H1 (cell line): Measurements from ENCODE around the gene ZNF366. TPM values are rescaled to one million over a fixed set of nuclear protein-coding genes. Genes with fewer than 3 reads are reported as not detected.

ENCODE experiments used
- CTCF ChIA-PET: fragments of 300-600 bp; sonication (Branson Sonifier 250); formaldehyde crosslinking; loops from one replicate; lab custom pipeline; 2021; ENCODE audit not compliant: partially characterized antibody; lab: Charles Lee
- POLR2A ChIA-PET: fragments of 300-600 bp; sonication (Branson Sonifier 250); formaldehyde crosslinking; loops from one replicate; lab custom pipeline; 2021; ENCODE audit warnings: inconsistent platforms; ENCODE audit not compliant: partially characterized antibody; lab: Charles Lee
- DNase-seq, 2 experiments: peaks; one replicate each; pipeline versions ENCODE4 v3.0.0 to v3.0.0-alpha.2; 2010 to 2022; ENCODE audit warnings: low spot score in 2 of 2, low read depth in 1 of 2, mixed read lengths in 1 of 2
- FAIRE-seq: peaks from 2 replicates; lab custom pipeline; 2011; peaks lifted over from hg19 to GRCh38; lab: Jason Lieb, UNC
- H2AFZ ChIP-seq: 2 replicates; pipeline ENCODE4 v1.8.1; 2012; ENCODE audit warnings: low read length, inconsistent platforms
- H2AK5ac ChIP-seq: 2 replicates; pipeline ENCODE4 v1.6.1; 2013; ENCODE audit warnings: low read depth, low read length
- H2BK120ac ChIP-seq: replicated peaks from 2 replicates; pipeline ENCODE3; 2013; ENCODE audit warnings: low read depth, low read length, inconsistent platforms
- H2BK12ac ChIP-seq: 2 replicates; pipeline ENCODE4 v1.6.1; 2013; ENCODE audit warnings: low read depth, low read length
- H2BK15ac ChIP-seq: 2 replicates; pipeline ENCODE4 v1.6.1; 2013; ENCODE audit warnings: low read length
- H2BK20ac ChIP-seq: 2 replicates; pipeline ENCODE4 v1.6.1; 2013; ENCODE audit warnings: low read length
- H2BK5ac ChIP-seq: 2 replicates; pipeline ENCODE4 v1.6.1; 2013; ENCODE audit warnings: low read depth, low read length
- H3K14ac ChIP-seq: 2 replicates; pipeline ENCODE4 v1.6.1; 2013; ENCODE audit warnings: inconsistent platforms; ENCODE audit not compliant: insufficient read length
- H3K18ac ChIP-seq: 2 replicates; pipeline ENCODE4 v1.6.1; 2013; ENCODE audit warnings: low read length; ENCODE audit errors: extremely low read depth
- H3K23ac ChIP-seq: 2 replicates; pipeline ENCODE4 v1.6.1; 2013; ENCODE audit warnings: inconsistent platforms; ENCODE audit not compliant: insufficient read length
- H3K23me2 ChIP-seq: 2 replicates; pipeline ENCODE4 v1.6.1; 2013; ENCODE audit warnings: low read depth, low read length
- H3K27ac ChIP-seq: 2 replicates; pipeline ENCODE4 v1.6.1; 2011; ENCODE audit warnings: low read depth, low read length, inconsistent platforms
- H3K27me3 ChIP-seq, 4 experiments: replicated peaks in 1 of 4; 1 replicate in 1 of 4; 2 replicates in 3 of 4; pipeline versions ENCODE4 v1.6.1 to v1.8.1; 2011 to 2013; ENCODE audit warnings: low read length in 3 of 4, mild to moderate bottlenecking in 3 of 4, inconsistent platforms in 2 of 4, mixed read lengths in 2 of 4, moderate library complexity in 1 of 4; ENCODE audit not compliant: control insufficient read depth in 3 of 4, insufficient read depth in 3 of 4; ENCODE audit errors: extremely low read depth in 1 of 4
- H3K36me3 ChIP-seq, 4 experiments: 2 replicates each; pipeline versions ENCODE4 v1.6.1 to v1.8.1; 2011 to 2013; ENCODE audit warnings: mild to moderate bottlenecking in 4 of 4, low read length in 3 of 4, moderate library complexity in 2 of 4, control low read depth in 1 of 4, inconsistent platforms in 1 of 4; ENCODE audit not compliant: insufficient read depth in 4 of 4, control insufficient read depth in 2 of 4
- H3K4ac ChIP-seq: replicated peaks from 2 replicates; pipeline ENCODE3; 2013; ENCODE audit warnings: low read length, low read depth, mixed read lengths, inconsistent platforms; ENCODE audit not compliant: insufficient read length
- H3K4me1 ChIP-seq, 4 experiments: replicated peaks in 1 of 4; 1 replicate in 1 of 4; 2 replicates in 3 of 4; pipeline versions ENCODE4 v1.6.1 to v1.8.1; 2011 to 2013; ENCODE audit warnings: low read length in 3 of 4, inconsistent platforms in 2 of 4, mixed read lengths in 1 of 4; ENCODE audit not compliant: insufficient read depth in 4 of 4, control insufficient read depth in 3 of 4
- H3K4me2 ChIP-seq, 2 experiments: 2 replicates each; pipeline versions ENCODE4 v1.6.1 to v1.8.1; 2011 to 2013; ENCODE audit warnings: low read depth in 2 of 2, low read length in 2 of 2, control low read depth in 1 of 2, inconsistent platforms in 1 of 2, mild to moderate bottlenecking in 1 of 2; ENCODE audit not compliant: insufficient read depth in 1 of 2
- H3K4me3 ChIP-seq, 4 experiments: fragments of 200-600, 300-600 bp in 1 of 4; sonication (generic), shearing (Covaris generic), sonication (Bioruptor Twin) in 1 of 4; 2 replicates each; pipeline versions ENCODE4 v1.5.1 to v1.8.1; 2011 to 2016; ENCODE audit warnings: low read length in 4 of 4, low read depth in 3 of 4, control low read depth in 2 of 4, inconsistent platforms in 2 of 4, mild to moderate bottlenecking in 2 of 4, mixed read lengths in 1 of 4, moderate library complexity in 1 of 4; ENCODE audit not compliant: insufficient read depth in 2 of 4; ENCODE audit errors: extremely low read depth in 1 of 4
- H3K56ac ChIP-seq: replicated peaks from 2 replicates; pipeline ENCODE3; 2013; ENCODE audit warnings: low read depth, mild to moderate bottlenecking, mixed read lengths, low read length, inconsistent platforms; ENCODE audit not compliant: insufficient read length
- H3K79me1 ChIP-seq: 2 replicates; pipeline ENCODE4 v1.6.1; 2013; ENCODE audit warnings: low read depth, low read length, control low read depth
- H3K79me2 ChIP-seq, 2 experiments: 2 replicates each; pipeline versions ENCODE4 v1.6.1 to v1.8.1; 2012 to 2013; ENCODE audit warnings: low read length in 2 of 2, mild to moderate bottlenecking in 2 of 2, inconsistent platforms in 1 of 2; ENCODE audit not compliant: insufficient read depth in 2 of 2, control insufficient read depth in 1 of 2
- H3K9ac ChIP-seq, 4 experiments: replicated peaks in 1 of 4; 1 replicate in 1 of 4; 2 replicates in 3 of 4; pipeline versions ENCODE4 v1.6.1 to v1.8.1; 2011 to 2013; ENCODE audit warnings: low read depth in 3 of 4, low read length in 3 of 4, control low read depth in 2 of 4, mild to moderate bottlenecking in 2 of 4, moderate library complexity in 2 of 4, inconsistent platforms in 1 of 4; ENCODE audit errors: extremely low read depth in 1 of 4
- H3K9me3 ChIP-seq, 2 experiments: 2 replicates each; pipeline versions ENCODE4 v1.6.1 to v1.8.1; 2012 to 2013; ENCODE audit warnings: mild to moderate bottlenecking in 2 of 2, moderate library complexity in 2 of 2, control low read depth in 1 of 2, inconsistent platforms in 1 of 2, low read depth in 1 of 2, low read length in 1 of 2, mixed read lengths in 1 of 2; ENCODE audit not compliant: insufficient read depth in 2 of 2
- H4K20me1 ChIP-seq, 2 experiments: replicated peaks in 1 of 2; 2 replicates each; pipeline versions ENCODE3 to v1.8.1; 2011 to 2013; ENCODE audit warnings: inconsistent platforms in 2 of 2, low read length in 2 of 2, mild to moderate bottlenecking in 1 of 2; ENCODE audit not compliant: insufficient read depth in 2 of 2, control insufficient read depth in 1 of 2
- H4K5ac ChIP-seq: 2 replicates; pipeline ENCODE4 v1.6.1; 2013; ENCODE audit warnings: low read length, low read depth, mixed read lengths, inconsistent platforms; ENCODE audit not compliant: insufficient read length
- H4K8ac ChIP-seq: 2 replicates; pipeline ENCODE4 v1.8.0; 2013; ENCODE audit warnings: mild to moderate bottlenecking, moderate library complexity, low read length, inconsistent platforms; ENCODE audit not compliant: insufficient read depth; ENCODE audit errors: extremely low read depth
- H4K91ac ChIP-seq: replicated peaks from 2 replicates; pipeline ENCODE3; 2013; ENCODE audit warnings: low read length, mixed read lengths, inconsistent platforms; ENCODE audit not compliant: insufficient read length
- ASH2L ChIP-seq: fragments of 200-600, 300-600 bp; sonication (generic); IDR thresholded peaks from one replicate; pipeline ENCODE4 v1.7.1; 2017; ENCODE audit warnings: low read length
- BACH1 ChIP-seq: IDR thresholded peaks from 2 replicates; pipeline ENCODE4 v1.6.1; 2012; ENCODE audit warnings: low read length, improper control_type of control experiment
- BCL11A ChIP-seq, 2 experiments: IDR thresholded peaks; one replicate each; pipeline ENCODE4 v1.6.1; 2011; ENCODE audit warnings: low read depth in 2 of 2, low read length in 2 of 2, mild to moderate bottlenecking in 2 of 2
- EGR1 ChIP-seq: IDR thresholded peaks from 2 replicates; pipeline ENCODE4 v1.6.1; 2011; ENCODE audit warnings: low read depth, low read length, borderline replicate concordance
- GABPA ChIP-seq: IDR thresholded peaks from 2 replicates; pipeline ENCODE4 v1.6.1; 2011; ENCODE audit warnings: mild to moderate bottlenecking, low read length, moderate library complexity, borderline replicate concordance; ENCODE audit not compliant: insufficient read depth
- POU5F1 ChIP-seq: IDR thresholded peaks from 2 replicates; pipeline ENCODE4 v1.6.1; 2011; ENCODE audit warnings: low read depth, mild to moderate bottlenecking, low read length, moderate library complexity
- RBBP5 ChIP-seq: IDR thresholded peaks from 2 replicates; pipeline ENCODE4 v1.7.1; 2012; ENCODE audit warnings: low read depth, mild to moderate bottlenecking, inconsistent platforms, low read length, moderate library complexity, borderline replicate concordance
- SIX5 ChIP-seq: IDR thresholded peaks from 2 replicates; pipeline ENCODE4 v1.6.1; 2011; ENCODE audit warnings: mild to moderate bottlenecking, low read depth, low read length
- TBP ChIP-seq: IDR thresholded peaks from 2 replicates; pipeline ENCODE4 v1.6.1; 2011; ENCODE audit warnings: low read depth, low read length, improper control_type of control experiment
- TCF12 ChIP-seq: IDR thresholded peaks from 2 replicates; pipeline ENCODE4 v1.6.1; 2011; ENCODE audit warnings: low read depth, mild to moderate bottlenecking, low read length
- WGBS, 2 experiments: shearing (Covaris generic) in 1 of 2; methylation state at CpG; one replicate each; pipeline versions ENCODE4 v1.1.6 to v1.1.7; 2013 to 2015; ENCODE audit warnings: low lambda C conversion rate in 2 of 2, mixed read lengths in 2 of 2, inconsistent platforms in 1 of 2, low coverage in 1 of 2, missing lambda C conversion rate in 1 of 2; ENCODE audit not compliant: insufficient replicate concordance in 2 of 2, insufficient coverage in 1 of 2, insufficient read length in 1 of 2; ENCODE audit errors: extremely low coverage in 1 of 2, missing lambda C conversion rate in 1 of 2; 5-methylcytosine and 5-hydroxymethylcytosine counted together
- polyA plus RNA-seq, 7 experiments: library from polyadenylated mRNA; depleted of rRNA in 3 of 7; stranded (reverse) in 5 of 7; unstranded in 2 of 7; fragments of >200 nt in 5 of 7; fragments of 200-250 nt in 2 of 7; gene quantifications; 1 replicate in 5 of 7; 2 replicates in 1 of 7; 4 replicates in 1 of 7; pipeline versions ENCODE4 v1.2.1 to v1.2.3, GENCODE V29; 2011 to 2013; ENCODE audit warnings: missing spikeins in 2 of 7, mixed read lengths in 2 of 7
- total RNA-seq: library from RNA; stranded (reverse); fragmentation: NEBNext Ultra II Directional; extraction: Animal tissue kit (Norgen Biotek cat#: 25700); gene quantifications from 2 replicates; pipeline ENCODE4 v1.2.1, GENCODE V29; 2021
- TF ChIP-seq, protein P1 (sequence below): IDR thresholded peaks from 2 replicates; pipeline ENCODE4 v1.6.1; 2011; ENCODE audit warnings: low read length, improper control_type of control experiment
- TF ChIP-seq, protein P2 (sequence below): IDR thresholded peaks from 2 replicates; pipeline ENCODE4 v1.6.1; 2012; ENCODE audit warnings: low read length, inconsistent platforms

The ZNF366 gene
- total and polyA plus RNA-seq, 2 of the 8 experiments (the other 6 are each of a cell fraction or from before 2014, with no cell fraction given), result not detected

- no peak for DNase-seq
- TF ChIP-seq POU5F1, result no peak
- TF ChIP-seq, protein P1, sequence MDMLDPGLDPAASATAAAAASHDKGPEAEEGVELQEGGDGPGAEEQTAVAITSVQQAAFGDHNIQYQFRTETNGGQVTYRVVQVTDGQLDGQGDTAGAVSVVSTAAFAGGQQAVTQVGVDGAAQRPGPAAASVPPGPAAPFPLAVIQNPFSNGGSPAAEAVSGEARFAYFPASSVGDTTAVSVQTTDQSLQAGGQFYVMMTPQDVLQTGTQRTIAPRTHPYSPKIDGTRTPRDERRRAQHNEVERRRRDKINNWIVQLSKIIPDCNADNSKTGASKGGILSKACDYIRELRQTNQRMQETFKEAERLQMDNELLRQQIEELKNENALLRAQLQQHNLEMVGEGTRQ, result no peak
- no peak for TF ChIP-seq TCF12
- TF ChIP-seq SIX5, result no peak
- TF ChIP-seq, protein P2, sequence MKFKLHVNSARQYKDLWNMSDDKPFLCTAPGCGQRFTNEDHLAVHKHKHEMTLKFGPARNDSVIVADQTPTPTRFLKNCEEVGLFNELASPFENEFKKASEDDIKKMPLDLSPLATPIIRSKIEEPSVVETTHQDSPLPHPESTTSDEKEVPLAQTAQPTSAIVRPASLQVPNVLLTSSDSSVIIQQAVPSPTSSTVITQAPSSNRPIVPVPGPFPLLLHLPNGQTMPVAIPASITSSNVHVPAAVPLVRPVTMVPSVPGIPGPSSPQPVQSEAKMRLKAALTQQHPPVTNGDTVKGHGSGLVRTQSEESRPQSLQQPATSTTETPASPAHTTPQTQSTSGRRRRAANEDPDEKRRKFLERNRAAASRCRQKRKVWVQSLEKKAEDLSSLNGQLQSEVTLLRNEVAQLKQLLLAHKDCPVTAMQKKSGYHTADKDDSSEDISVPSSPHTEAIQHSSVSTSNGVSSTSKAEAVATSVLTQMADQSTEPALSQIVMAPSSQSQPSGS, result no peak
- TF ChIP-seq ASH2L, result no peak
- TF ChIP-seq RBBP5, result no peak
- no peak for TF ChIP-seq EGR1
- no peak for TF ChIP-seq TBP
- no peak for TF ChIP-seq GABPA
- no peak for TF ChIP-seq BCL11A (IDR thresholded peaks at IDR 0.05; ENCODE audit: low read depth in 2 of 2, low read length in 2 of 2)
- TF ChIP-seq BACH1, result no peak
Observed at GRCh38 chr5:72458407-72458806, 48.8 kb downstream of the ZNF366 start.

More at GRCh38 chr5:72458407-72458806, 48.8 kb downstream of the ZNF366 start:
- Histone ChIP-seq H3K27ac (no peak overlapping the region), H3K9ac (no peak overlapping the region), H2BK15ac (no peak overlapping the region), H3K4me3 (no peak overlapping the region), H4K8ac (no peak overlapping the region), H2AK5ac (no peak overlapping the region), H2BK20ac (no peak overlapping the region), H3K4ac (no peak overlapping the region), H3K79me2 (no peaks in the 10 kb centered on the region), H3K9me3 (no peaks in the 10 kb centered on the region), H3K79me1 (no peaks in the 10 kb centered on the region), H3K23me2 (no peaks in the 10 kb centered on the region), H2BK12ac (no peak overlapping the region), H4K5ac (no peak overlapping the region), H3K23ac (no peak overlapping the region), H2AFZ (no peak overlapping the region), H4K20me1 (no peaks in the 10 kb centered on the region), H3K27me3 (no peaks in the 10 kb centered on the region), H3K36me3 (no peaks in the 10 kb centered on the region), H2BK5ac (no peak overlapping the region), H4K91ac (no peak overlapping the region), H3K4me2 (no peak overlapping the region), H3K18ac (no peak overlapping the region), H2BK120ac (no peak overlapping the region), H3K4me1 (no peaks in the 10 kb centered on the region), H3K56ac (no peak overlapping the region), H3K14ac (no peak overlapping the region)
- WGBS, 2 experiments, result 85% methylated on average over 3 of the region's 3 CpGs; no CpG with 5 or more reads in 1 of the 2 experiments
- CTCF ChIA-PET, result interaction anchor here (1.3 to 3.0 kb wide), 2 partner anchors 29 to 65 kb away, joined by 4 to 7 read pairs; no protein-coding TSS in a partner anchor
- POLR2A ChIA-PET, result interaction anchor here (0.6 kb wide), 1 partner anchor 863 kb away, joined by 4 read pairs; no protein-coding TSS in a partner anchor
- FAIRE-seq, result no peak
